HUES64 (cell line): Measurements from ENCODE around the gene TMF1.
A peak's percentile ranks its signal among the peaks of the same experiment; 100 is the strongest.

Experiments used
- H3K27ac ChIP-seq: 2 replicates; pipeline ENCODE4 v1.7.0; 2013; ENCODE audit warnings: low read depth, low read length, inconsistent platforms
- H3K27me3 ChIP-seq: 2 replicates; pipeline ENCODE4 v1.6.1; 2013; ENCODE audit warnings: mild to moderate bottlenecking, low read length; ENCODE audit not compliant: insufficient read depth
- H3K36me3 ChIP-seq: 2 replicates; pipeline ENCODE4 v1.6.1; 2013; ENCODE audit warnings: mild to moderate bottlenecking, low read length; ENCODE audit not compliant: insufficient read depth
- H3K4me1 ChIP-seq: 2 replicates; pipeline ENCODE4 v1.6.1; 2013; ENCODE audit warnings: mild to moderate bottlenecking, low read length, moderate library complexity; ENCODE audit not compliant: insufficient read depth
- H3K4me3 ChIP-seq: 2 replicates; pipeline ENCODE4 v1.5.1; 2013; ENCODE audit warnings: mild to moderate bottlenecking, low read length, moderate library complexity
- H3K9ac ChIP-seq: 2 replicates; pipeline ENCODE4 v1.6.1; 2013; ENCODE audit warnings: mild to moderate bottlenecking, low read depth, low read length
- H3K9me3 ChIP-seq: 2 replicates; pipeline ENCODE4 v1.6.1; 2013; ENCODE audit warnings: low read depth, low read length; ENCODE audit not compliant: insufficient read depth
- WGBS: fragments of 150-250, 120-280 bp; methylation state at CpG from one replicate; pipeline ENCODE4 v1.1.7; 2013; ENCODE audit warnings: missing lambda C conversion rate; 5-methylcytosine and 5-hydroxymethylcytosine counted together

TMF1 gene

GRCh38 chr3:69011096-69011730 is 40.9 kb downstream of the TMF1 start:
- Histone ChIP-seq H3K9ac (peak overlapping the region; percentile 13; the same call in 1 of the 2 replicates), H3K36me3 (peaks cover 29% of the 10 kb centered on the region), H3K4me3 (no peak overlapping the region), H3K27me3 (peaks cover 19% of the 10 kb centered on the region), H3K9me3 (no peaks in the 10 kb centered on the region), H3K27ac (peak overlapping the region; percentile 87), H3K4me1 (peaks cover 67% of the 10 kb centered on the region)
- 81% methylated on average over 8 of the region's 8 CpGs for WGBS

GRCh38 chr3:69009559-69010410 is 42.3 kb downstream of the TMF1 start:
- peaks cover 56% of the 10 kb centered on the region for H3K4me1 ChIP-seq
- peaks cover 44% of the 10 kb centered on the region for H3K36me3 ChIP-seq

GRCh38 chr3:69008980-69009379 is 43.2 kb downstream of the TMF1 start:
- Histone ChIP-seq H3K36me3 (peaks cover 52% of the 10 kb centered on the region), H3K27me3 (peaks cover 9% of the 10 kb centered on the region), H3K9ac (peak overlapping the region; percentile 58), H3K27ac (peak overlapping the region; percentile 87), H3K4me1 (peaks cover 48% of the 10 kb centered on the region), H3K4me3 (peak overlapping the region; percentile 18; the same call in 1 of the 2 replicates), H3K9me3 (no peaks in the 10 kb centered on the region)
- WGBS, result no CpG with 5 or more reads among the region's 2 CpGs

More at GRCh38 chr3:69009559-69010410, 42.3 kb downstream of the TMF1 start:
- Histone ChIP-seq H3K27ac (peak overlapping the region; percentile 87), H3K27me3 (peaks cover 17% of the 10 kb centered on the region), H3K4me3 (0 out of 2 replicates have a peak overlapping the region, but pooled peaks have one; percentile 1), H3K9ac (peak overlapping the region; percentile 72), H3K9me3 (no peaks in the 10 kb centered on the region)
- WGBS, result 9% methylated on average over 3 of the region's 3 CpGs

GRCh38 chr3:69005791-69006482 is 46.2 kb downstream of the TMF1 start:
- peaks cover 71% of the 10 kb centered on the region for H3K36me3 ChIP-seq
- H3K27ac ChIP-seq, result no peak overlapping the region
- no peaks in the 10 kb centered on the region for H3K27me3 ChIP-seq
- WGBS, result 96% methylated on average over 4 of the region's 5 CpGs
- no peak overlapping the region for H3K4me3 ChIP-seq
- no peak overlapping the region for H3K9ac ChIP-seq
- H3K4me1 ChIP-seq, result peaks cover 30% of the 10 kb centered on the region
- H3K9me3 ChIP-seq, result no peaks in the 10 kb centered on the region

- peaks cover 75% of the 10 kb centered on the region for H3K36me3 ChIP-seq
- H3K27ac ChIP-seq, result no peak overlapping the region
- H3K4me1 ChIP-seq, result peaks cover 23% of the 10 kb centered on the region
- no peaks in the 10 kb centered on the region for H3K27me3 ChIP-seq
- H3K4me3 ChIP-seq, result no peak overlapping the region
- H3K9me3 ChIP-seq, result no peaks in the 10 kb centered on the region
- no peak overlapping the region for H3K9ac ChIP-seq
- WGBS, result 94% methylated on average over 6 of the region's 6 CpGs
Measured at GRCh38 chr3:69005071-69005790, 46.9 kb downstream of the TMF1 start.

GRCh38 chr3:69004138-69004537 is 48.0 kb downstream of the TMF1 start:
- Histone ChIP-seq H3K36me3 (peaks cover 85% of the 10 kb centered on the region), H3K4me3 (no peak overlapping the region), H3K27ac (no peak overlapping the region), H3K4me1 (peaks cover 13% of the 10 kb centered on the region), H3K9ac (no peak overlapping the region), H3K9me3 (no peaks in the 10 kb centered on the region), H3K27me3 (no peaks in the 10 kb centered on the region)
- 95% methylated on average over 9 of the region's 9 CpGs for WGBS

- WGBS, result 100% methylated on average over 1 of the region's 1 CpG
- Histone ChIP-seq H3K36me3 (peaks cover 86% of the 10 kb centered on the region), H3K4me1 (no peaks in the 10 kb centered on the region), H3K9me3 (no peaks in the 10 kb centered on the region), H3K27ac (no peak overlapping the region), H3K27me3 (no peaks in the 10 kb centered on the region), H3K9ac (no peak overlapping the region), H3K4me3 (no peak overlapping the region)
Measured at GRCh38 chr3:68999605-69000004, 52.5 kb downstream of the TMF1 start.

- Histone ChIP-seq H3K4me1 (no peaks in the 10 kb centered on the region), H3K4me3 (no peak overlapping the region), H3K27ac (no peak overlapping the region), H3K36me3 (peaks cover 86% of the 10 kb centered on the region), H3K9ac (no peak overlapping the region), H3K27me3 (no peaks in the 10 kb centered on the region), H3K9me3 (no peaks in the 10 kb centered on the region)
Measured at GRCh38 chr3:68999158-68999557, 53.0 kb downstream of the TMF1 start.

GRCh38 chr3:68997887-68998286 is 54.2 kb downstream of the TMF1 start:
- no peaks in the 10 kb centered on the region for H3K9me3 ChIP-seq

GRCh38 chr3:68996356-68996995 is 55.7 kb downstream of the TMF1 start:
- no peaks in the 10 kb centered on the region for H3K9me3 ChIP-seq
- H3K4me3 ChIP-seq, result no peak overlapping the region
- H3K4me1 ChIP-seq, result no peaks in the 10 kb centered on the region
- H3K9ac ChIP-seq, result no peak overlapping the region
- no peaks in the 10 kb centered on the region for H3K27me3 ChIP-seq
- H3K27ac ChIP-seq, result no peak overlapping the region
- peaks cover 79% of the 10 kb centered on the region for H3K36me3 ChIP-seq
- WGBS, result 86% methylated on average over 8 of the region's 8 CpGs

More at GRCh38 chr3:68997887-68998286, 54.2 kb downstream of the TMF1 start:
- peaks cover 83% of the 10 kb centered on the region for H3K36me3 ChIP-seq
- no peak overlapping the region for H3K9ac ChIP-seq
- no peaks in the 10 kb centered on the region for H3K4me1 ChIP-seq
- H3K27ac ChIP-seq, result no peak overlapping the region
- H3K4me3 ChIP-seq, result no peak overlapping the region
- H3K27me3 ChIP-seq, result no peaks in the 10 kb centered on the region
- whole genome bisulfite sequencing, result 95% methylated on average over 6 of the region's 6 CpGs
